ENCODE results near the gene IL11RA.

- TF ChIP-seq CTCF (IDR thresholded peaks at IDR 0.05; ENCODE audit: extremely low read depth in 1 of 2, insufficient read depth in 1 of 2, low read depth in 1 of 2, low read length in 2 of 2) (no peak), JUN (IDR thresholded peaks at IDR 0.05; ENCODE audit: borderline replicate concordance, insufficient read depth, insufficient read length, low read depth) (no peak), POLR2A (IDR thresholded peaks at IDR 0.05; ENCODE audit: low read depth, low read length) (no peak), EZH2 (IDR thresholded peaks at IDR 0.05; ENCODE audit: borderline replicate concordance, low read depth, low read length, severe bottlenecking) (no peak), MYC (IDR thresholded peaks at IDR 0.05; ENCODE audit: low read depth, low read length) (no peak), POLR2AphosphoS5 (IDR thresholded peaks at IDR 0.05; ENCODE audit: insufficient read depth, low read depth, low read length) (no peak), FOS (IDR thresholded peaks at IDR 0.05; ENCODE audit: borderline replicate concordance, insufficient read depth, low read length) (no peak), GATA2 (IDR thresholded peaks at IDR 0.05; ENCODE audit: insufficient read depth, insufficient read length, low read depth, low read length) (no peak)
- TF ChIP-seq, protein P1, sequence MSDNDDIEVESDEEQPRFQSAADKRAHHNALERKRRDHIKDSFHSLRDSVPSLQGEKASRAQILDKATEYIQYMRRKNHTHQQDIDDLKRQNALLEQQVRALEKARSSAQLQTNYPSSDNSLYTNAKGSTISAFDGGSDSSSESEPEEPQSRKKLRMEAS (IDR thresholded peaks at IDR 0.05; ENCODE audit: insufficient read depth, insufficient read length) = no peak
Measured at GRCh38 chr9:34615132-34615531, 36.9 kb upstream of the IL11RA start.
